D721Med (cell line): Measurements from ENCODE around the gene C1orf226.

Source experiments
- DNase-seq: peaks from one replicate; pipeline ENCODE4 v3.0.0; 2011; ENCODE audit warnings: low spot score; ENCODE audit not compliant: insufficient read length
- FAIRE-seq: peaks from 2 replicates; lab custom pipeline; 2011; peaks lifted over from hg19 to GRCh38; lab: Jason Lieb, UNC
- CTCF ChIP-seq: IDR thresholded peaks from 2 replicates; pipeline ENCODE4 v1.5.1; 2012; ENCODE audit warnings: mild to moderate bottlenecking, control low read depth; ENCODE audit not compliant: insufficient read depth; ENCODE audit errors: missing control alignments

The C1orf226 gene

GRCh38 chr1:162359523-162360236 lies 21.8 kb upstream of the C1orf226 start:
- FAIRE-seq (no peak), DNase-seq (no peak)
- TF ChIP-seq CTCF: no peak

DNA sequence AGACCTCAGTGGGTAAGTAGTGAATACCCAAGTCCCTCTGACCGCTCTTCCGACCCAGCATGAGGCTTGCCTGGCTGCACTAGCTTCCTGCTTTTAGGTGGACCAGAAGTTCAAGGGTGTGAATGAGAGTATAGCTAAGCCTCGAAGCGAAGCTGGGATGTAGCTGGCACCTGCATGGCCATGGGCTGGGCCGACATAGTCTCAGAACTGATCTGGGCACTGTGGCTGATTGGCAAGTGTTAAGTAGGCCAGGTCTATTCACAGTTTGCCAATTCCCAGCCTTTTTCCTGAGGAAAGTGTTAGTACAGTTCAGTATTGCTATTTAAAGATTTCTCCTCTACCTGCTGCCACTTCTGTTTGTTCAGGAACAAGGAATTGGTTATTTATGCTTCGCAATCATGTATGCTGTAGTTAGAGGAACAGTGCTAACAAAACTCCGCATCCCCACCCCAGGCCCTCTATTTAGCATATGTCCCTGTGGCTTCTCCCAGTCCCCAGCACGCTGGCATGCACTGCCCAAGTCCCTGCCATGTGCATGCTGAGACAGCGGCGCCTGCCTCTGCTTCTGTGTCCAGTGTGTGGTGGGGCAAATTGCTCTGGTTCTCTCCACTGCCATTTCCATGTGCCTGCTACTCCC lies 21.2 kb upstream of the C1orf226 start:
- TF ChIP-seq CTCF: no peak
- FAIRE-seq (no peak), DNase-seq (no peak)

GRCh38 chr1:162360874-162361260 lies 20.7 kb upstream of the C1orf226 start:
- no peak for TF ChIP-seq CTCF
- no peak for FAIRE-seq
- no peak for DNase-seq

DNA sequence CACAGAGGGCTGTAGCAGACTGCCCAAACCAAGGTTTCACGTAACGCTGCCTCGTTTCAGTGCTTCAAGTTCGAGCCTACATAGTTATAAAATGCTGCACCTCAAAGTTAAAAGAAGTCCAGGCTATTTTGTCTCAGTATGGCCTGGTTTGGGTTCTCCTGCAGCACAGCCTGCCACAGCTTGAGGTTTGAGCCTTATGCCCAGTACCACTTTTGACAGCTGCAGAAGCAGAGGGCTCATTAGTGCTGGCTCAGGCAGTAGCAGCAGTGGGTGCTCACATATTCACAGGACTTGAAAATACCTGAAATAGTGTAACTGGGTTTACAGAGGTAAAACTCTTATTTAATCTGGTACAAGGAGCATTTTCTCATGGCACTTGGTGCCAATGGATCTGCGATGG lies 20.2 kb upstream of the C1orf226 start:
- TF ChIP-seq CTCF: no peak
- DNase-seq: no peak
- no peak for FAIRE-seq

DNA sequence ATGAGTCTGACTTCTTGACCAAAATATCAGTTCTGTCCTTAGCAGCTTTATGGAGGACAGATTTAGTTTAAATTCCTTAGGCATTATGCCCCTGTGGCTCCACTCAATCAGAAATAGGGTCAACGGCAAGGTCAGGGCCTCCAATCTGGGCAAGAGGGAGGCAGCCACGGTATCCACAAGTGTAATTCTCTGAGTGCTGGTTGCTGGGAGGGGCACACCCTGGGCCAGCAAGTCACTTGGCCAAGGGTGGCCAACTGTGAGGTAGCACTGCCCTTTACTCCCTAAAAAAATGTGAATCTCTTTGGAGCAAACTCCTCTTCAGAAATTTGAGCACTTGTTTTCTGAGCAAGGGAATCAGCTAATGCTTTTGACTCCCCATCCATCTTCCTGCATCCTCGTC lies 17.7 kb upstream of the C1orf226 start:
- FAIRE-seq (no peak), DNase-seq (no peak)
- no peak for TF ChIP-seq CTCF

- DNase-seq (no peak), FAIRE-seq (no peak)
- TF ChIP-seq CTCF: no peak
Observed at GRCh38 chr1:162364498-162364897, 17.0 kb upstream of the C1orf226 start.
